Lower lobe of right lung (tissue), 2 donors: ENCODE measurements around the gene MOAP1. TPM values are rescaled to one million over a fixed set of nuclear protein-coding genes. Genes with fewer than 3 reads are reported as not detected.
"Not testable (repeated sequence)": the region's sequence is repeated elsewhere in the genome, so short reads cannot be mapped to it uniquely, and the experiment has no call there.

Experiments used
- ATAC-seq, 2 donors: fragments of 200-7000 bp; cut with Tn5 transposase; one replicate each; pipeline ENCODE4 v1.9.1; 2020 to 2022; ENCODE audit warnings: mild to moderate bottlenecking in 2 of 2, moderate library complexity in 2 of 2
- DNase-seq: peaks from one replicate; pipeline ENCODE4 v3.0.0-alpha.2; 2020
- H3K27ac ChIP-seq: fragments of 200-600 bp; one replicate; pipeline ENCODE4 v1.8.0; 2022
- H3K27me3 ChIP-seq: fragments of 200-600 bp; one replicate; pipeline ENCODE4 v1.8.0; 2022; ENCODE audit warnings: low read depth
- H3K36me3 ChIP-seq: fragments of 200-600 bp; one replicate; pipeline ENCODE4 v1.8.0; 2022; ENCODE audit warnings: mild to moderate bottlenecking
- H3K4me1 ChIP-seq: fragments of 200-600 bp; one replicate; pipeline ENCODE4 v1.8.0; 2022
- H3K4me3 ChIP-seq: fragments of 200-600 bp; one replicate; pipeline ENCODE4 v1.8.0; 2022; ENCODE audit warnings: mild to moderate bottlenecking
- H3K9me3 ChIP-seq: fragments of 200-600 bp; one replicate; pipeline ENCODE4 v1.8.0; 2022
- CTCF ChIP-seq: fragments of 200-600 bp; IDR thresholded peaks from one replicate; pipeline ENCODE4 v1.8.0; 2022; ENCODE audit warnings: antibody characterized with exemption, mild to moderate bottlenecking
- intact Hi-C: fragments of 100-400 bp; cut with DNase I; formaldehyde crosslinking; loops from one replicate; pipeline ENCODE4 v1.11.0; 2022
- total RNA-seq: library from RNA; stranded (reverse); fragmentation: NEBNext Ultra II Directional; extraction: Animal tissue kit (Norgen Biotek cat#: 25700); gene quantifications from one replicate; pipeline ENCODE4 v1.2.1, GENCODE V29; 2021
- donor health status: DM: no; HTN: yes; CAD: no; lungs with severe emphysema.

Gene MOAP1
- total RNA-seq, 1 donor from 2014 or later = 30.3 TPM

DNA sequence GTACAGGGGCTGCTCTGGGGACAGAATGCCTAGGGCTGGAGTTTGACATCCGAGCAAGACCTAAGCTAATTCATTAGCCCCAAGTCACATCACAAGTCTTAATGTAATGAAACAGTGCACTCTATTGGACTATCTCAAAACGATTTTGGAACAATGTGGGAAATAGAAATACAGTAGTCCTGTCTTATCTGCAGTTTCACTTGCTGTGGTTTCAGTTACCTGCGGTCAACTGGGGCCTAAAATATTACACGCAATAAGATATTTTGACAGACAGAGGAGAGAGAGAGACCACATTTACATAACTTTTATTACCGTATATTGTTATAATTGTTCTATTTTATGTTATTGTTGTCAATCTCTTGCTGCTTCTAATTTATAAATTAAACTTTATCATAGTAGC is 21.1 kb downstream of the MOAP1 start:
- H3K9me3 ChIP-seq = no peaks in the 10 kb centered on the region
- ATAC-seq (no peak), DNase-seq (no peak)
- H3K27me3 ChIP-seq = no peaks in the 10 kb centered on the region
- intact Hi-C loops = no loop called here
- H3K4me1 ChIP-seq = no peaks in the 10 kb centered on the region
- H3K27ac ChIP-seq = no peak overlapping the region
- no peak overlapping the region for H3K4me3 ChIP-seq
- TF ChIP-seq CTCF = no peak
- H3K36me3 ChIP-seq = no peaks in the 10 kb centered on the region

DNA sequence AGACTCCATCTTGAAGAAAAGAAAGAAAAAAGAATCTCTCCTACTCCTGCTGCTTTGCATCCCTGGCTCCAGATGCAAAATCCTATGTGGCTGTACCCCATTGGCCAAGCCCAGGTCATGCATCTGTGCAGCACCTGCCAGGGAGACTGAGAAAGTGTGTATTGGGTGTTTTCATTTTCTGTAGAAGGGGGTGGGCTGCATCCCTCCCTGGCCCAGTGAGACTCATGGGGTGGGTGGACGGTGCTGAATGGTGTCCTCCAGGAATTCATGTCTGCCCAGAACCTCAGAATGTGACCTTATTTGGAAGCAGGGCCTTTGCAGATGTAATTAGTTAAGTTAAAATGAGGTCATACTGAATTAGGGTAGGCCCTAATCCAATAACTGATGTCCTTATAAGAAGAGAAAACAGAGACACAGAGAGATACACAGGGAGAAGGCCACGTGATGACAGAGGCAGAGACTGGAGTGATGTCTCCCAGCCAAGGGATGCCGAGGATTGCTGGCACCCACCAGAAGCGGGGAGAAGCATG is 23.2 kb downstream of the MOAP1 start:
- intact Hi-C loops = no loop called here
- Histone ChIP-seq H3K4me1 (no peaks in the 10 kb centered on the region), H3K9me3 (no peaks in the 10 kb centered on the region), H3K27ac (no peak overlapping the region), H3K36me3 (no peaks in the 10 kb centered on the region), H3K27me3 (no peaks in the 10 kb centered on the region), H3K4me3 (no peak overlapping the region)
- no peak for DNase-seq
- TF ChIP-seq CTCF = no peak
- no peak for ATAC-seq

GRCh38 chr14:93160353-93160801 is 24.3 kb downstream of the MOAP1 start:
- Histone ChIP-seq H3K4me1 (no peaks in the 10 kb centered on the region), H3K9me3 (no peaks in the 10 kb centered on the region), H3K4me3 (no peak overlapping the region), H3K36me3 (no peaks in the 10 kb centered on the region), H3K27me3 (no peaks in the 10 kb centered on the region), H3K27ac (no peak overlapping the region)
- DNase-seq = no peak
- intact Hi-C loops = no loop called here
- peak in 1 of 2 donors; percentile 32 for ATAC-seq
- no peak for TF ChIP-seq CTCF

DNA sequence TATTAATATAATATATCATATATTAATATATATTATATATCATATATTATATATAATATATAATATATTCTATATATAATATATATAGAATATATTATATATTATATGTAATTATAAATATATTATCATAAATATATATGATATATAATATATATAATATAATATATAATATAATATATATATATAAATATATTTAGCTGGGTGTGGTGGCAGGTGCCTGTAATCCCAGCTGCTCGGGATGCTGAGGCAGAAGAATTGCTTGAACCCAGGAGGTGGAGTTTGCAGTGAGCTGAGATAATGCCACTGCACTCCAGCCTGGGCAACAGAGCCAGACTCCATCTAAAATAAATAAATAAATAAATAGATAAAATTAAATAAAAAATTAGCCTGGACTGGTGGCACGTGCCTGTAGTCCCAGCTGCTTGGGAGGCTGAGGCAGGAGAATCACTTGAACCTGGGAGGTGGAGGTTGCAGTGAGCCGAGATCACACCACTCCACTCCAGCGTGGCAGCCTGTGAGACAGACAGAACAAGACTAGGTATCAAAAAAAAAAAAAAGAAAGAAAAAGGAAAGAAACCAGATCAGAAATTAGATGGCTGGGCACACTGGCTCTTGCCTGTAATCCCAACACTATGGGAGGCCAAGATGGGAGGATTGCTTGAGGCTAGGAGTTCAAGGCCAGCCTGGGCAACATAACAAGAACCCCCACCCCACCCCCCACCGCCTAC is 24.9 kb downstream of the MOAP1 start:
- H3K4me3 ChIP-seq, intact Hi-C loops, H3K36me3 ChIP-seq, H3K4me1 ChIP-seq, H3K9me3 ChIP-seq, H3K27me3 ChIP-seq, H3K27ac ChIP-seq, DNase-seq, ATAC-seq: not testable (repeated sequence)

DNA sequence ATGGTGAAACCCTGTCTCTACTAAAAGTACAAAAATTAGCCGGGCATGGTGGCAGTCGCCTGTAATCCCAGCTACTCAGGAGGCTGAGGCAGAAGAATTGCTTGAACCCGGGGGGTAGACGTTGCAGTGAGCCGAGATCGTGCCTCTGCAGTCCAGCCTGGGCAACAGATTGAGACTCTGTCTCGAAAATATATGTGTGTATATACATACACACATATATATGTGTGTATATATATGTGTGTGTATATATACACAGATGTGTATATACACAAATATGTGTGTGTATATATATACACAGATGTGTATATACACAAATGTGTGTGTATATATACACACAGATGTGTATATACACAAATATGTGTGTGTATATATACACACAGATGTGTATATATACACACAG is 26.3 kb downstream of the MOAP1 start:
- H3K36me3 ChIP-seq, H3K27ac ChIP-seq, H3K9me3 ChIP-seq, H3K4me3 ChIP-seq, H3K27me3 ChIP-seq, intact Hi-C loops, H3K4me1 ChIP-seq, DNase-seq, ATAC-seq: not testable (repeated sequence)

- intact Hi-C loops = no loop called here
- Histone ChIP-seq H3K36me3 (no peaks in the 10 kb centered on the region), H3K9me3 (no peaks in the 10 kb centered on the region), H3K27ac (no peak overlapping the region), H3K4me3 (no peak overlapping the region), H3K4me1 (no peaks in the 10 kb centered on the region), H3K27me3 (no peaks in the 10 kb centered on the region)
- TF ChIP-seq CTCF = no peak
- no peak for DNase-seq
- ATAC-seq = peak in 1 of 2 donors; percentile 34
Observed at GRCh38 chr14:93156693-93157369, 27.9 kb downstream of the MOAP1 start.
